GM12872 (cell line): Measurements from ENCODE around the gene EGFL8.

ENCODE experiments used
- CTCF ChIP-seq: IDR thresholded peaks from 3 replicates; pipeline ENCODE4 v1.5.1; 2011; ENCODE audit warnings: low read depth, mild to moderate bottlenecking, low read length, moderate library complexity; ENCODE audit not compliant: insufficient read depth

Gene EGFL8

GRCh38 chr6:32123681-32124080 is 40.7 kb upstream of the EGFL8 start:
- TF ChIP-seq CTCF: no peak

GRCh38 chr6:32126880-32127279 is 37.5 kb upstream of the EGFL8 start:
- TF ChIP-seq CTCF: no peak

- no peak for TF ChIP-seq CTCF
Measured at GRCh38 chr6:32127409-32127716, 37.0 kb upstream of the EGFL8 start.

GRCh38 chr6:32127717-32128592 is 36.4 kb upstream of the EGFL8 start, which contains the start of gene ATF6B:
TSS of gene ATF6B (minus strand) at chr6:32128246. CDS start at chr6:32128207, 39 bp downstream.
- no peak for TF ChIP-seq CTCF

GRCh38 chr6:32128751-32129296 is 35.6 kb upstream of the EGFL8 start:
- no peak for TF ChIP-seq CTCF

GRCh38 chr6:32129297-32130088 is 34.9 kb upstream of the EGFL8 start:
- no peak for TF ChIP-seq CTCF

- no peak for TF ChIP-seq CTCF
Measured at GRCh38 chr6:32131439-32131948, 32.9 kb upstream of the EGFL8 start.
